Ishikawa (cell line): Measurements from ENCODE around the gene CNTN4.

Source experiments
- CEBPB ChIP-seq: IDR thresholded peaks from 2 replicates; pipeline ENCODE4 v1.6.1; 2012
- CREB1 ChIP-seq: IDR thresholded peaks from 2 replicates; pipeline ENCODE4 v1.6.1; 2012; ENCODE audit warnings: low read depth
- EGR1 ChIP-seq: IDR thresholded peaks from 2 replicates; pipeline ENCODE4 v1.6.1; 2012
- EP300 ChIP-seq: IDR thresholded peaks from 2 replicates; pipeline ENCODE4 v1.6.1; 2012; ENCODE audit warnings: borderline replicate concordance
- FOXM1 ChIP-seq: IDR thresholded peaks from 2 replicates; pipeline ENCODE4 v1.6.1; 2012; ENCODE audit warnings: low read depth, borderline replicate concordance
- NFIC ChIP-seq: IDR thresholded peaks from 2 replicates; pipeline ENCODE4 v1.6.1; 2012
- RAD21 ChIP-seq: IDR thresholded peaks from 2 replicates; pipeline ENCODE4 v1.6.1; 2012; ENCODE audit warnings: low read depth
- TAF1 ChIP-seq: IDR thresholded peaks from 2 replicates; pipeline ENCODE4 v1.6.1; 2012; ENCODE audit warnings: low read depth, mild to moderate bottlenecking
- TCF12 ChIP-seq: IDR thresholded peaks from 2 replicates; pipeline ENCODE4 v1.6.1; 2012; ENCODE audit warnings: low read depth
- TEAD4 ChIP-seq: IDR thresholded peaks from 2 replicates; pipeline ENCODE4 v1.6.1; 2012
- YY1 ChIP-seq: IDR thresholded peaks from 2 replicates; pipeline ENCODE4 v1.6.1; 2012; ENCODE audit warnings: low read depth
- ZBTB7A ChIP-seq: IDR thresholded peaks from 2 replicates; pipeline ENCODE4 v1.6.1; 2012; ENCODE audit warnings: low read depth
- TF ChIP-seq, protein P1 (sequence below): IDR thresholded peaks from 2 replicates; pipeline ENCODE4 v1.6.1; 2012
- TF ChIP-seq, protein P2 (sequence below): IDR thresholded peaks from 2 replicates; pipeline ENCODE4 v1.6.1; 2012
- TF ChIP-seq, protein P3 (sequence below): IDR thresholded peaks from 2 replicates; pipeline ENCODE4 v1.6.1; 2012; ENCODE audit warnings: low read depth, mild to moderate bottlenecking

The CNTN4 gene

DNA sequence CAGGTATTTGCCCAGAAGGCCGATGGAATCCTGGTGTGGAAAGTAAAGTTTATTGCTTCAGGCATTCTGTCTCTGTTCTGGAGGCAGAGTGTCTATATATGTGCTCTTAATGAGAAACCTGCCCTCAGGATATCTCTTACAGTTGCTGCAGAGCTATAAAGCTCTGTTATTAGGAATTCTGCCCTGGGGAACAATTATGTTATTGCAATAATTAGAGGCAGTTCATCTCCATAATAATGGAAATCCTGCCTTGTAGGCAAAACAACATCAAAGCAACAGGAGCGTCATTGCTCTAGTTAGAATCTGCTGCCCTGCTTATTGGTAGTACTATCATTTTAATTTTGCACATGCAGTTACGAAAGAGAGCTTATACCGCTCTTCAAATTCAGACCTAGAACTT, 835.9 kb downstream of the CNTN4 start:
- no peak for TF ChIP-seq ZBTB7A
- no peak for TF ChIP-seq EP300
- TF ChIP-seq TEAD4 = no peak
- TF ChIP-seq, protein P1, sequence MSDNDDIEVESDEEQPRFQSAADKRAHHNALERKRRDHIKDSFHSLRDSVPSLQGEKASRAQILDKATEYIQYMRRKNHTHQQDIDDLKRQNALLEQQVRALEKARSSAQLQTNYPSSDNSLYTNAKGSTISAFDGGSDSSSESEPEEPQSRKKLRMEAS = no peak
- no peak for TF ChIP-seq CREB1
- no peak for TF ChIP-seq TCF12
- TF ChIP-seq, protein P2, sequence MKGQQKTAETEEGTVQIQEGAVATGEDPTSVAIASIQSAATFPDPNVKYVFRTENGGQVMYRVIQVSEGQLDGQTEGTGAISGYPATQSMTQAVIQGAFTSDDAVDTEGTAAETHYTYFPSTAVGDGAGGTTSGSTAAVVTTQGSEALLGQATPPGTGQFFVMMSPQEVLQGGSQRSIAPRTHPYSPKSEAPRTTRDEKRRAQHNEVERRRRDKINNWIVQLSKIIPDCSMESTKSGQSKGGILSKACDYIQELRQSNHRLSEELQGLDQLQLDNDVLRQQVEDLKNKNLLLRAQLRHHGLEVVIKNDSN = no peak
- no peak for TF ChIP-seq FOXM1
- TF ChIP-seq NFIC = no peak
- TF ChIP-seq YY1 = no peak
- TF ChIP-seq, protein P3, sequence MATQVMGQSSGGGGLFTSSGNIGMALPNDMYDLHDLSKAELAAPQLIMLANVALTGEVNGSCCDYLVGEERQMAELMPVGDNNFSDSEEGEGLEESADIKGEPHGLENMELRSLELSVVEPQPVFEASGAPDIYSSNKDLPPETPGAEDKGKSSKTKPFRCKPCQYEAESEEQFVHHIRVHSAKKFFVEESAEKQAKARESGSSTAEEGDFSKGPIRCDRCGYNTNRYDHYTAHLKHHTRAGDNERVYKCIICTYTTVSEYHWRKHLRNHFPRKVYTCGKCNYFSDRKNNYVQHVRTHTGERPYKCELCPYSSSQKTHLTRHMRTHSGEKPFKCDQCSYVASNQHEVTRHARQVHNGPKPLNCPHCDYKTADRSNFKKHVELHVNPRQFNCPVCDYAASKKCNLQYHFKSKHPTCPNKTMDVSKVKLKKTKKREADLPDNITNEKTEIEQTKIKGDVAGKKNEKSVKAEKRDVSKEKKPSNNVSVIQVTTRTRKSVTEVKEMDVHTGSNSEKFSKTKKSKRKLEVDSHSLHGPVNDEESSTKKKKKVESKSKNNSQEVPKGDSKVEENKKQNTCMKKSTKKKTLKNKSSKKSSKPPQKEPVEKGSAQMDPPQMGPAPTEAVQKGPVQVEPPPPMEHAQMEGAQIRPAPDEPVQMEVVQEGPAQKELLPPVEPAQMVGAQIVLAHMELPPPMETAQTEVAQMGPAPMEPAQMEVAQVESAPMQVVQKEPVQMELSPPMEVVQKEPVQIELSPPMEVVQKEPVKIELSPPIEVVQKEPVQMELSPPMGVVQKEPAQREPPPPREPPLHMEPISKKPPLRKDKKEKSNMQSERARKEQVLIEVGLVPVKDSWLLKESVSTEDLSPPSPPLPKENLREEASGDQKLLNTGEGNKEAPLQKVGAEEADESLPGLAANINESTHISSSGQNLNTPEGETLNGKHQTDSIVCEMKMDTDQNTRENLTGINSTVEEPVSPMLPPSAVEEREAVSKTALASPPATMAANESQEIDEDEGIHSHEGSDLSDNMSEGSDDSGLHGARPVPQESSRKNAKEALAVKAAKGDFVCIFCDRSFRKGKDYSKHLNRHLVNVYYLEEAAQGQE = no peak
- no peak for TF ChIP-seq RAD21
- TF ChIP-seq CEBPB = no peak
- TF ChIP-seq TAF1 = no peak
- TF ChIP-seq EGR1 = no peak

DNA sequence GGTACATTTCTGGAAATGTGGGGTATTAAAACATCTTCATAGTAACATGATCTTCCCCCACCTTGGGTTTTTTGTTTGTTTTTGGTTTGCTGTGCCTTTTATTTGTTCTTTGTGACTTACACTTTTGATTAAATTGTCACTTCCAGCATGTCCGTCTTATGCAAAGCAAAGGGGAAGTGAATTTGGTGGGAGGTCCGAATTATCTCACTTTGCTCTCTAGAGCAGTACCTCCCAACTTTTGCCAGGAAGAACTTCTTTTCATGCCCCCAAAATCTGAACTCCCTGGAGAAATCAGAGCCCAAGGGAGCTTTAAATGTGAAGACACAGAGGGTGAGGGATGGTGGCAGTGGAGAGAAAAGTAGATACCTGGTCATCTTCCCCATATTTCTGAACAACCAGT, 838.4 kb downstream of the CNTN4 start:
- TF ChIP-seq, protein P1 = no peak
- TF ChIP-seq RAD21 = no peak
- no peak for TF ChIP-seq CREB1
- no peak for TF ChIP-seq EP300
- no peak for TF ChIP-seq ZBTB7A
- TF ChIP-seq TCF12 = no peak
- no peak for TF ChIP-seq CEBPB
- TF ChIP-seq, protein P3 = no peak
- no peak for TF ChIP-seq EGR1
- no peak for TF ChIP-seq TAF1
- TF ChIP-seq, protein P2 = no peak
- TF ChIP-seq NFIC = no peak
- no peak for TF ChIP-seq YY1
- TF ChIP-seq FOXM1 = no peak
- TF ChIP-seq TEAD4 = no peak

DNA sequence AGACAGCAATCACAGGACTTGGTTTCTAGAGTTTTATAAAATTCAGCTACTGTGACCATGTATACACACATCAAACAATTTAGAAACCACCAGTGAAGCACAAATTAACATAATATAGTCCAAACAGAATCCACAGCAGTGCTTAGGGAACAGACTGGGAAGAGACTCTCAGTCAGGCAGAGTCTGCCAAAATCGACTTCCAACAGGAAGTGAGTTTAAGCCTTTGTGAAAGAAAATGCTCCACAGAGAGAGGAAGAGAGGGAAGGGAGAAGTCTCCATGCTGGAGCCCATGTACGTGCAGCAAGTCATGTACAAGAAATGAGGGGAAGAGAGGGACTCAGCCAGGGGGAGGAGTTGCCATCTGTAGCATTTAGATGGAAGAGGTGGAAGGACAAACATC, 838.9 kb downstream of the CNTN4 start:
- TF ChIP-seq, protein P2 = no peak
- no peak for TF ChIP-seq NFIC
- TF ChIP-seq ZBTB7A = no peak
- TF ChIP-seq TEAD4 = no peak
- TF ChIP-seq, protein P3 = no peak

DNA sequence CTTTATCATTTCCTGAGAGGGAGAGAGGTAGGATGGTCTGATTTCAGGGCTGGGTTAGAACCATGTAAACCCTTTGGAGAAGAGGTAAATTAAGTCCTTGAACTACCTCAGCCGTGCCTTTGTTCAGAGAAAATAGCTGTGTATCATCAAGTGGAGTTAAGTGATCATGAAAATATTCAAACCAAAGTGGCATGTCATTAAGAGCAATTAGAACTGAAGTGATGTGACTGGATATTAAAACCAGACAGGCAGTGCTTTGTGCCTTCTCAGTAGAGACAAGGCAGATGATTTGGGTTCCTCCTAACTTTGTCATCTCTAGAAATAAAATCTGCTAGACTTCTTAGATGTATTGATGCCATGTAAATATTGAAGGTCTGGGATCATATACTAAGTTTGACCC, 840.0 kb downstream of the CNTN4 start:
- no peak for TF ChIP-seq NFIC
- TF ChIP-seq CREB1 = no peak
- TF ChIP-seq EP300 = no peak
- TF ChIP-seq YY1 = no peak
- no peak for TF ChIP-seq CEBPB
- no peak for TF ChIP-seq RAD21
- no peak for TF ChIP-seq TEAD4
- no peak for TF ChIP-seq TCF12
- TF ChIP-seq, protein P3 = no peak
- TF ChIP-seq ZBTB7A = no peak
- TF ChIP-seq EGR1 = no peak
- TF ChIP-seq, protein P2 = no peak
- TF ChIP-seq FOXM1 = no peak
- TF ChIP-seq, protein P1 = no peak
- TF ChIP-seq TAF1 = no peak
